ENCODE measurements around the gene ARHGEF16. TPM values are rescaled to one million over a fixed set of nuclear protein-coding genes. Genes with fewer than 3 reads are reported as not detected.

ARHGEF16 gene
- total RNA-seq, 4 donors from 2014 or later, result 8.4 to 24.6 (median 22.4) TPM

DNA sequence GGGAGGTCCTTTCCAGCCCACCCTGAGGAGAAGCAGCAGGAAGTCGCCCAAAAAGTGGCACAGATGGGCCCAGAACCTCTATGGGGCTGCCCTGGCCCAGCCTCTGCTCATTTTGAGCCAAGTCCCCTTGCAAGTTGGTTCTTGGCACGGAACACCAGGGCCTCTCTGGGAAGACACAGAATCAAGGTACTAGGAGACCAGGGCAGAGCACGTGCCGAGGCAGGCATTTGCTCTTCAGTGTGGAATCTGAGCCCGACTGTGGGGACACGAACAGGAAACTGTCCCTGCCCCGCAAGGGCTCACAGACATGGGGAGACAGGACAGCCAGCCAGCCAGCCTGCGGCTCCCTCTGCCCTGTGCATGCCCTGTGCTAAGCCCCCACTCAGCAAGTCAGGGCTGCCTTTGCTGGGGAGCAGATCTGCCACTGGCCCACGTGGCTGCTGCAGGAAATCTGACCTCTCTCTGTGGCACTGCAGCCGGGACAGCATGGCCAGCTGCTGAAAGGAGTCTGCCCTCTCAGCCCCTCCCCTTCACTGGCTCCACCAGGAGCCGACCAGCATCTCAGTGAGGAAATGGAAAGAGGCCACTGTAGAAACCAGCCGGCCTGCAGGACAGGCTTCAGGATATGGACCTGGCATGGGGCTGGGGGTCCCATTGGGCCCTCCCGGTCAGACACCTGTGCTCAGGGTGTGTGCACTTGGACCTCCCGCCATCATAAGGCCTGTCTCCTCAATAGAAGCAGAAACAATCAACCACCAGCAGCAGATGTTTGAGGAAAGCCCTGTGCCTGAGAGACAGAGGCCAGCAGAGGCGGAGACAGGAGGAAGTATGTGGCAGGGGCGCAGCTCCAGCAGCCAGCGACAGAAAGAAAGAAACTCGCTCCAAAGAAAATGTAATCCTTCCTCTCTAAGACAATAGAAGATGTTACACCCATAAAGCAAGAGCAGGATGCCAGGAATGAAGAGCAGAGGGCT is 3.7 kb downstream of the ARHGEF16 start:
- Histone ChIP-seq H3K9me3 (no peaks in the 10 kb centered on the region), H3K4me1 (peaks cover 55 to 98% (median 61%) of the 10 kb centered on the region in 3 donors), H3K36me3 (peaks cover 0 to 6% (median 0%) of the 10 kb centered on the region in 3 donors), H3K27me3 (peaks cover 0 to 26% (median 2%) of the 10 kb centered on the region in 4 donors), H3K27ac (peak overlapping the region; percentile 9 to 84 (median 82)), H3K4me3 (no peak overlapping the region)
- TF ChIP-seq POLR2A (IDR thresholded peaks at IDR 0.05), result no peak
- TF ChIP-seq, protein P1, sequence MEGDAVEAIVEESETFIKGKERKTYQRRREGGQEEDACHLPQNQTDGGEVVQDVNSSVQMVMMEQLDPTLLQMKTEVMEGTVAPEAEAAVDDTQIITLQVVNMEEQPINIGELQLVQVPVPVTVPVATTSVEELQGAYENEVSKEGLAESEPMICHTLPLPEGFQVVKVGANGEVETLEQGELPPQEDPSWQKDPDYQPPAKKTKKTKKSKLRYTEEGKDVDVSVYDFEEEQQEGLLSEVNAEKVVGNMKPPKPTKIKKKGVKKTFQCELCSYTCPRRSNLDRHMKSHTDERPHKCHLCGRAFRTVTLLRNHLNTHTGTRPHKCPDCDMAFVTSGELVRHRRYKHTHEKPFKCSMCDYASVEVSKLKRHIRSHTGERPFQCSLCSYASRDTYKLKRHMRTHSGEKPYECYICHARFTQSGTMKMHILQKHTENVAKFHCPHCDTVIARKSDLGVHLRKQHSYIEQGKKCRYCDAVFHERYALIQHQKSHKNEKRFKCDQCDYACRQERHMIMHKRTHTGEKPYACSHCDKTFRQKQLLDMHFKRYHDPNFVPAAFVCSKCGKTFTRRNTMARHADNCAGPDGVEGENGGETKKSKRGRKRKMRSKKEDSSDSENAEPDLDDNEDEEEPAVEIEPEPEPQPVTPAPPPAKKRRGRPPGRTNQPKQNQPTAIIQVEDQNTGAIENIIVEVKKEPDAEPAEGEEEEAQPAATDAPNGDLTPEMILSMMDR (IDR thresholded peaks at IDR 0.05), result no peak
- DNase-seq, result no peak
- WGBS, 2 donors, result 27 to 29% methylated on average over 1 to 9 of the region's 18 CpGs
- intact Hi-C loops (cut with DNase I), result no loop called here

DNA sequence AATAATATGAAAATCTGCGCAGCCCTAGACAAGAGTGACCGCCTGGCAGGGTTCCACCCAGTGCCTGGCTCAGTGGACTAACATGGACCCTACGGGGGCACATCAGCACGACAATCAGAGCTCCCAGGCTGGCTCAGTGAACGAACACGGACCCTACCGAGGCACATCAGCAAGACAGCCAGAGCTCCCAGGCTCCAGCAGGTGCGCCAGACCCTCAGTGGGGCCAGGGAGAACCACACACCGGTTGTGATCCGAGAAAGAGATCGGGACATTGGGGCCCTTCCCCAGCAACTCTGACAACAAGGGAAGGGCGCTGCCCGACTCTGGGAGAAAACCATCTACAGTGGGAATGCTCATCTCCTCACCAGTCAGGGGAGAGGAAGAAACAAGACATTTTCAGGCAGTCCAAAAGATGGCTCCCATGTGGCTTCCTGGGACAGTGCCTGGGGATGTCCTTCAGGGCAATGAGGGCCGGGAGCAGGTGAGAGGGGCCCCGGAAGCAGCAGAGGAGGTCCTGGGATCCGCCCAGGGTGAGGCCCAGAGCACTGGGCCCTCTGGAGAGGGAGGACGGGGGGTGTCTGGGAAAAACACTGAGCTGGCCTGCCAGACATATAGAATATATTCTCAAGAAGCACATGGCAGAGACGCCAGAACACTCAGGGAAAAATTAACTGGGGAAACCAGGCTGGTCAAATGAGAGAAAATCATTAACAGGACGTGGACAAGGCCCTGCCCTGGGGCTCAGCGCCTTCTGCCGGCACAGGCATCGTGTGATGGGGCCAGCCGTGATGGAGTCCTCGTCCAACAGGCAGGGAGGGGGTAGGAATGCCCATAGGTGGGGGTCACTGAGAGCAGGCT is 4.8 kb downstream of the ARHGEF16 start:
- TF ChIP-seq, protein P1 (IDR thresholded peaks at IDR 0.05), result no peak
- TF ChIP-seq POLR2A (IDR thresholded peaks at IDR 0.05), result no peak
- no peak for DNase-seq
- H3K27ac ChIP-seq, result peak overlapping the region; percentile 81 to 84 (median 82)

DNA sequence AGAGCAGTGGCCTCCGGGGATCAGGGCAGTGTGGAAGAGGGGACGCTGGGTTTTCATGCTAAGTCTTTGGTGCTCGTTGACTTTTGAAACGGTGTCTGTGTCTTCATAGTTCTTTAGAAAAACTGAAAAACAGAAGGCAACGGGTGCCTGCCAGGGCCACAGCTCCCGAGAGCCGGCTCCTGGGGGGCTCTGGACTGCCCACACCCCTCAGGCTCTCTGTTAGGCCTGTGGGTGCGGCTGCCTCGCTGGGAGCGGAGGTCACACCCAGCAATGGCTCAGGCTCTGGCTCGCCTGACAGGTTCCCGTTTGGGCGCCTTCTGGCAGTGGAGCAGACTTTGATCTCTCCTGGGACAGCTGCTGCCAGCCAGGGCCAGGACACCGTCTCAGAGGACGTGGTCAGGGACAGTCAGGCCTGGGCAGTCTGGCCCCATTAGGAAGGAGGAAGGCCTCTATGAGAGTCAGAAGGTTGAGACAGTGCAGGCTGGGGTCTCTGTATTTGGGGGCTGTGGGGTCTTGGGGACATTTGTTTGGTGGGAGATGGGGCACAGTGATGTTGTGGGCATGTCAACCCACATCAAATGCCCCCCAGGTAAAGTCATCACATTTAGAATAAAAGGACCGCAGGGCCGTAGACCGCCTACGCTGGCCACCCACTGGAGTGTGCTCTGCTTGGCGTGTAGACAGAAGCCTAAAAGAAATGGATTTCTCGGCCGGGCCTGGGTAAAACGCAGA is 5.6 kb downstream of the ARHGEF16 start:
- peaks cover 0 to 6% (median 0%) of the 10 kb centered on the region in 3 donors for H3K36me3 ChIP-seq
- no peak for DNase-seq
- no peaks in the 10 kb centered on the region for H3K9me3 ChIP-seq
- peaks cover 51 to 99% (median 67%) of the 10 kb centered on the region in 3 donors for H3K4me1 ChIP-seq
- TF ChIP-seq POLR2A (IDR thresholded peaks at IDR 0.05), result no peak
- TF ChIP-seq, protein P1 (IDR thresholded peaks at IDR 0.05), result no peak
- peak overlapping the region; percentile 81 to 84 (median 82) for H3K27ac ChIP-seq
- WGBS, 2 donors, result 24 to 55% methylated on average over 13 to 19 of the region's 23 CpGs
- no peak overlapping the region for H3K4me3 ChIP-seq
- intact Hi-C loops (cut with DNase I), result no loop called here
- peaks cover 0 to 6% (median 0%) of the 10 kb centered on the region in 4 donors for H3K27me3 ChIP-seq

More for the DNA sequence above, 4.8 kb downstream of the ARHGEF16 start:
- WGBS, 2 donors, result 47 to 64% methylated on average over 16 to 17 of the region's 24 CpGs
- Histone ChIP-seq H3K27me3 (peaks cover 0 to 15% (median 0%) of the 10 kb centered on the region in 4 donors), H3K36me3 (peaks cover 0 to 6% (median 0%) of the 10 kb centered on the region in 3 donors), H3K4me1 (peaks cover 51 to 98% (median 60%) of the 10 kb centered on the region in 3 donors), H3K4me3 (no peak overlapping the region), H3K9me3 (no peaks in the 10 kb centered on the region)
- intact Hi-C loops (cut with DNase I), result no loop called here

DNA sequence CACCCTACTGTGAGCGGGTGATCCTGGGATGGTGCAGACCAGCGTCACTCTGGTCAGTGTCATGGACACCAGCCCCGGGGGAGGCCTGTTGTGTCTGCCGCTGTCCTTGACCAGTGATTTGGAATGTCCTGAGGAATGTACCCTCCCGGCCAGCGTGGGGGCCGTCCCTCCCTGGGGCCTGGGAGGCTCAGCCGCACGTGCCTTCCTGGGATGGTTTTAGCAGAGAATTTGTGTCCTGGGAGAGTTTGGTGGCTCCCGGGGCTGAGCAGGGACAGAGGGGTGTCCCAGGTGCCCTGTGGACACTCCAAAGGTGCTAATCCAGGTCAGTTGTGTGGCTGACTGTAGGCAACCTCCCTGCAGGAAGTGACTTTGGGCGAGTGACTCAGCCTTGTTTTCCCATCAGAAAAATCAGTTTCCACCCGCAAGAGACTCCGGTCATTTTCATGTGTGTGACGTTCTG is 6.2 kb downstream of the ARHGEF16 start:
- Histone ChIP-seq H3K4me1 (peaks cover 55 to 99% (median 65%) of the 10 kb centered on the region in 3 donors), H3K9me3 (no peaks in the 10 kb centered on the region), H3K27ac (peak overlapping the region; percentile 81 to 84 (median 82)), H3K27me3 (peaks cover 0 to under 1% (median 0%) of the 10 kb centered on the region in 4 donors), H3K36me3 (peaks cover 0 to 6% (median 0%) of the 10 kb centered on the region in 3 donors), H3K4me3 (no peak overlapping the region)
- intact Hi-C loops (cut with DNase I), result no loop called here
- DNase-seq, result no peak
- 39 to 43% methylated on average over 6 to 10 of the region's 14 CpGs for WGBS, 2 donors
- TF ChIP-seq, protein P1 (IDR thresholded peaks at IDR 0.05), result no peak
- TF ChIP-seq POLR2A (IDR thresholded peaks at IDR 0.05), result no peak

All from esophagus squamous epithelium (tissue), 5 donors.